WTC11 (cell line): ENCODE measurements around the gene CYP27B1. TPM values are rescaled to one million over a fixed set of nuclear protein-coding genes. Genes with fewer than 3 reads are reported as not detected.

ENCODE experiments used
- ATAC-seq: fragments of 200-7000 bp; cut with Tn5 transposase; 2 replicates; pipeline ENCODE4 v1.10.0; 2021; ENCODE audit warnings: mild to moderate bottlenecking, moderate library complexity
- CTCF ChIA-PET: fragments of 300-600 bp; sonication (Branson Sonifier 250); formaldehyde crosslinking; loops from one replicate; lab custom pipeline; 2021; ENCODE audit warnings: antibody characterized with exemption; lab: Charles Lee
- POLR2A ChIA-PET: fragments of 350-600 bp; sonication (Branson Sonifier 250); formaldehyde crosslinking; loops from one replicate; lab custom pipeline; 2021; ENCODE audit warnings: antibody characterized with exemption; lab: Charles Lee
- DNase-seq: peaks from one replicate; pipeline ENCODE4 v3.0.0; 2021; ENCODE audit warnings: low spot score
- H3K27ac Mint-ChIP-seq: 2 replicates; pipeline ENCODE4 v1.8.0; 2021; ENCODE audit warnings: mixed read lengths
- H3K27me3 Mint-ChIP-seq: 2 replicates; pipeline ENCODE4 v1.8.0; 2021; ENCODE audit warnings: low read depth, mild to moderate bottlenecking, moderate library complexity, mixed read lengths
- H3K36me3 Mint-ChIP-seq: 2 replicates; pipeline ENCODE4 v1.8.0; 2021; ENCODE audit warnings: mixed read lengths
- H3K4me1 Mint-ChIP-seq: 2 replicates; pipeline ENCODE4 v1.8.0; 2022; ENCODE audit warnings: mixed read lengths
- H3K4me3 Mint-ChIP-seq: 2 replicates; pipeline ENCODE4 v1.8.0; 2021; ENCODE audit warnings: mild to moderate bottlenecking, moderate library complexity, mixed read lengths
- H3K9me3 Mint-ChIP-seq: 2 replicates; pipeline ENCODE4 v1.8.0; 2021; ENCODE audit warnings: mixed read lengths
- CBFB ChIP-seq: sonication (generic); formaldehyde crosslinking; IDR thresholded peaks from 2 replicates; pipeline ENCODE4 v1.8.1; 2022; ENCODE audit warnings: mild to moderate bottlenecking, low read depth, missing genetic modification reagents
- CREM ChIP-seq: sonication (generic); formaldehyde crosslinking; IDR thresholded peaks from 2 replicates; pipeline ENCODE4 v1.8.1; 2022; ENCODE audit warnings: mild to moderate bottlenecking, missing genetic modification reagents, moderate library complexity
- E2F5 ChIP-seq: sonication (generic); formaldehyde crosslinking; IDR thresholded peaks from 2 replicates; pipeline ENCODE4 v1.8.1; 2022; ENCODE audit warnings: mild to moderate bottlenecking, moderate library complexity, missing genetic modification reagents
- GRHL2 ChIP-seq: fragments of 250-450 bp; sonication (Bioruptor Pico); IDR thresholded peaks from 2 replicates; pipeline ENCODE4 v1.8.0; 2022; ENCODE audit warnings: mild to moderate bottlenecking, moderate library complexity; ENCODE audit not compliant: insufficient replicate concordance, severe bottlenecking
- GTF2I ChIP-seq: fragments of 250-450 bp; sonication (Bioruptor Pico); conservative IDR thresholded peaks from 2 replicates; pipeline ENCODE4 v1.4.0; 2021; ENCODE audit warnings: mild to moderate bottlenecking
- HMGA2 ChIP-seq: fragments of 250-450 bp; sonication (Bioruptor Pico); IDR thresholded peaks from 2 replicates; pipeline ENCODE4 v1.4.0; 2021; ENCODE audit warnings: mild to moderate bottlenecking, moderate library complexity
- JUN ChIP-seq: sonication (generic); formaldehyde crosslinking; IDR thresholded peaks from 2 replicates; pipeline ENCODE4 v1.8.0; 2023; ENCODE audit warnings: mild to moderate bottlenecking, missing genetic modification reagents
- NR1H2 ChIP-seq: sonication (generic); formaldehyde crosslinking; IDR thresholded peaks from 2 replicates; pipeline ENCODE4 v1.9.0; 2021; ENCODE audit warnings: mild to moderate bottlenecking, moderate library complexity, missing genetic modification reagents
- NR3C1 ChIP-seq: sonication (generic); formaldehyde crosslinking; conservative IDR thresholded peaks from 2 replicates; pipeline ENCODE4 v1.8.1; 2023; ENCODE audit warnings: low read depth, mild to moderate bottlenecking, missing genetic modification reagents
- RELA ChIP-seq: sonication (generic); formaldehyde crosslinking; IDR thresholded peaks from 2 replicates; pipeline ENCODE4 v1.8.1; 2022; ENCODE audit warnings: missing genetic modification reagents, mild to moderate bottlenecking, borderline replicate concordance
- RORB ChIP-seq: fragments of 250-450 bp; sonication (Bioruptor Pico); IDR thresholded peaks from 2 replicates; pipeline ENCODE4 v1.9.0; 2021; ENCODE audit warnings: mild to moderate bottlenecking
- TP53 ChIP-seq: sonication (generic); formaldehyde crosslinking; IDR thresholded peaks from 2 replicates; pipeline ENCODE4 v1.8.1; 2023; ENCODE audit warnings: mild to moderate bottlenecking, missing genetic modification reagents
- ZNF138 ChIP-seq: sonication (generic); formaldehyde crosslinking; conservative IDR thresholded peaks from 2 replicates; pipeline ENCODE4 v1.8.1; 2022; ENCODE audit warnings: mild to moderate bottlenecking, moderate library complexity, missing genetic modification reagents
- ZNF317 ChIP-seq: sonication (generic); formaldehyde crosslinking; IDR thresholded peaks from 2 replicates; pipeline ENCODE4 v1.8.1; 2023; ENCODE audit warnings: low read depth, mild to moderate bottlenecking, moderate library complexity, missing genetic modification reagents, borderline replicate concordance
- ZNF416 ChIP-seq: fragments of 250-450 bp; sonication (Bioruptor Pico); IDR thresholded peaks from 2 replicates; pipeline ENCODE4 v1.9.0; 2021; ENCODE audit warnings: mild to moderate bottlenecking, inconsistent platforms
- ZNF423 ChIP-seq: fragments of 250-450 bp; sonication (Bioruptor Pico); IDR thresholded peaks from 2 replicates; pipeline ENCODE4 v2.1.2; 2022; ENCODE audit warnings: mild to moderate bottlenecking, moderate library complexity
- ZNF671 ChIP-seq: fragments of 250-450 bp; sonication (Bioruptor Pico); IDR thresholded peaks from 2 replicates; pipeline ENCODE4 v1.8.0; 2021; ENCODE audit warnings: mild to moderate bottlenecking
- total RNA-seq: library from RNA; stranded (reverse); gene quantifications from 3 replicates; pipeline ENCODE4 v1.2.3, GENCODE V29; 2021
- TF ChIP-seq, protein P1 (sequence below): sonication (generic); formaldehyde crosslinking; IDR thresholded peaks from 2 replicates; pipeline ENCODE4 v1.8.1; 2023; ENCODE audit warnings: mild to moderate bottlenecking, moderate library complexity, missing genetic modification reagents
- TF ChIP-seq, protein P2 (sequence below): sonication (generic); formaldehyde crosslinking; IDR thresholded peaks from 2 replicates; pipeline ENCODE4 v1.8.0; 2023; ENCODE audit warnings: missing genetic modification reagents, mild to moderate bottlenecking, borderline replicate concordance
- TF ChIP-seq, protein P3 (sequence below): sonication (generic); formaldehyde crosslinking; IDR thresholded peaks from 2 replicates; pipeline ENCODE4 v1.8.1; 2023; ENCODE audit warnings: mild to moderate bottlenecking, missing genetic modification reagents, moderate library complexity
- TF ChIP-seq, protein P4 (sequence below): fragments of 250-450 bp; sonication (Bioruptor Pico); IDR thresholded peaks from 2 replicates; pipeline ENCODE4 v1.9.0; 2021; ENCODE audit warnings: mild to moderate bottlenecking

The CYP27B1 gene
- total RNA-seq, 1 experiment from 2014 or later: 2.1 TPM

DNA sequence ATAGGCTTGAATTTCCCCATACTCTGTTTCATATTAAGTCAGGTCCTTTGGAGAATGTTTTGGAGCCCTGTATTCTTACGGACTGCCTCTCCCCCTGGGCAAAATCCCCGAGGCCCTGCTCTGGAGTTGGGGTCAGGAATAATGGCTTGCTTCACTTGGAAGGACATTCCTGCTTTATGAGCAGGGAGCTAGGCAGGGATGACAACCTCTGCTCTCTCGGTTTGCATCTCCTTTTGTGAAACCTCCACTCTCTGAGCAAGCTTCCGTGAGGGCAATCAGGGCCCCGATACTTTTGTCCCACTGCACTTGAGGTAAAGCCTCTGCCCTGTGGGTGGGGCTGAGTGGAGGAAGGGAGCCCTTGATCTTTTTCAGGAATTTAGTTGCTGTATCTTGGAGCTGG is 53.7 kb downstream of the CYP27B1 start:
- Mint-ChIP-seq H3K27me3 (no peaks in the 10 kb centered on the region), H3K36me3 (peaks cover 5% of the 10 kb centered on the region), H3K9me3 (peaks cover 7% of the 10 kb centered on the region; the same call in 1 of the 2 replicates), H3K4me1 (no peaks in the 10 kb centered on the region), H3K4me3 (no peak overlapping the region), H3K27ac (no peak overlapping the region)
- CTCF ChIA-PET: interaction anchor here (1.9 kb wide), 2 partner anchors 13 to 80 kb away, joined by 5 to 13 read pairs; partner anchors contain the start of gene B4GALNT1
- POLR2A ChIA-PET: no interaction called here
- DNase-seq (no peak), ATAC-seq (no peak)
- no peak for TF ChIP-seq NR1H2 (CRISPR knock-in tag)
- TF ChIP-seq ZNF138 (CRISPR knock-in tag): no peak
- TF ChIP-seq E2F5 (CRISPR knock-in tag): no peak
- TF ChIP-seq GRHL2 (CRISPR knock-in tag): no peak
- no peak for TF ChIP-seq CBFB
- TF ChIP-seq JUN (CRISPR knock-in tag): no peak
- no peak for TF ChIP-seq ZNF317 (CRISPR knock-in tag)

DNA sequence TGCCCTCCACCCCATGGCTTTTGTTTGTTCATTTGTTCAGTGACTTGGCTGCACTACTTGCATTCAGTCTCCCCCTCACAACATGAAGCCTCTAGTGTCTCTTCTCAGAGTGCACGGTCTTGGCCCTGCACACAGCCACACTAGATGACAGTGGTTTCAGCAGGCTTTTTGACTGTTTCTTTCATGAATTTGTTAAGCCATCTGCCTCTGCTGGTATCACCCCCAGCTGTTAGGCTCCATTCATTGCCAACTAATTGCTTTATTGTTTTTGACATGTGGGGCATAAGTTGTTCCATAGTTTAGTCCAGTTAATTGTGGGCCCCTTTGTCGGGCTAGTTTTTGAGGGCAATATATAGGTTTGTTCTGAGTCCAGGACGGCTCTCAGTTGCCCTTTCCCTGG is 54.2 kb downstream of the CYP27B1 start:
- POLR2A ChIA-PET: no interaction called here
- Mint-ChIP-seq H3K27ac (no peak overlapping the region), H3K36me3 (no peaks in the 10 kb centered on the region; the same call in none of the 2 replicates), H3K4me1 (no peaks in the 10 kb centered on the region), H3K4me3 (no peak overlapping the region), H3K27me3 (no peaks in the 10 kb centered on the region), H3K9me3 (peaks cover 7% of the 10 kb centered on the region; the same call in 1 of the 2 replicates)
- no peak for DNase-seq
- ATAC-seq: no peak
- TF ChIP-seq GRHL2 (CRISPR knock-in tag): no peak
- TF ChIP-seq RELA (CRISPR knock-in tag): no peak
- TF ChIP-seq, protein P1, sequence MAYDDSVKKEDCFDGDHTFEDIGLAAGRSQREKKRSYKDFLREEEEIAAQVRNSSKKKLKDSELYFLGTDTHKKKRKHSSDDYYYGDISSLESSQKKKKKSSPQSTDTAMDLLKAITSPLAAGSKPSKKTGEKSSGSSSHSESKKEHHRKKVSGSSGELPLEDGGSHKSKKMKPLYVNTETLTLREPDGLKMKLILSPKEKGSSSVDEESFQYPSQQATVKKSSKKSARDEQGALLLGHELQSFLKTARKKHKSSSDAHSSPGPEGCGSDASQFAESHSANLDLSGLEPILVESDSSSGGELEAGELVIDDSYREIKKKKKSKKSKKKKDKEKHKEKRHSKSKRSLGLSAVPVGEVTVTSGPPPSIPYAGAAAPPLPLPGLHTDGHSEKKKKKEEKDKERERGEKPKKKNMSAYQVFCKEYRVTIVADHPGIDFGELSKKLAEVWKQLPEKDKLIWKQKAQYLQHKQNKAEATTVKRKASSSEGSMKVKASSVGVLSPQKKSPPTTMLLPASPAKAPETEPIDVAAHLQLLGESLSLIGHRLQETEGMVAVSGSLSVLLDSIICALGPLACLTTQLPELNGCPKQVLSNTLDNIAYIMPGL (CRISPR knock-in tag): no peak
- no peak for TF ChIP-seq ZNF671 (CRISPR knock-in tag)
- TF ChIP-seq GTF2I: no peak
- TF ChIP-seq CREM (CRISPR knock-in tag): no peak
- TF ChIP-seq, protein P2, sequence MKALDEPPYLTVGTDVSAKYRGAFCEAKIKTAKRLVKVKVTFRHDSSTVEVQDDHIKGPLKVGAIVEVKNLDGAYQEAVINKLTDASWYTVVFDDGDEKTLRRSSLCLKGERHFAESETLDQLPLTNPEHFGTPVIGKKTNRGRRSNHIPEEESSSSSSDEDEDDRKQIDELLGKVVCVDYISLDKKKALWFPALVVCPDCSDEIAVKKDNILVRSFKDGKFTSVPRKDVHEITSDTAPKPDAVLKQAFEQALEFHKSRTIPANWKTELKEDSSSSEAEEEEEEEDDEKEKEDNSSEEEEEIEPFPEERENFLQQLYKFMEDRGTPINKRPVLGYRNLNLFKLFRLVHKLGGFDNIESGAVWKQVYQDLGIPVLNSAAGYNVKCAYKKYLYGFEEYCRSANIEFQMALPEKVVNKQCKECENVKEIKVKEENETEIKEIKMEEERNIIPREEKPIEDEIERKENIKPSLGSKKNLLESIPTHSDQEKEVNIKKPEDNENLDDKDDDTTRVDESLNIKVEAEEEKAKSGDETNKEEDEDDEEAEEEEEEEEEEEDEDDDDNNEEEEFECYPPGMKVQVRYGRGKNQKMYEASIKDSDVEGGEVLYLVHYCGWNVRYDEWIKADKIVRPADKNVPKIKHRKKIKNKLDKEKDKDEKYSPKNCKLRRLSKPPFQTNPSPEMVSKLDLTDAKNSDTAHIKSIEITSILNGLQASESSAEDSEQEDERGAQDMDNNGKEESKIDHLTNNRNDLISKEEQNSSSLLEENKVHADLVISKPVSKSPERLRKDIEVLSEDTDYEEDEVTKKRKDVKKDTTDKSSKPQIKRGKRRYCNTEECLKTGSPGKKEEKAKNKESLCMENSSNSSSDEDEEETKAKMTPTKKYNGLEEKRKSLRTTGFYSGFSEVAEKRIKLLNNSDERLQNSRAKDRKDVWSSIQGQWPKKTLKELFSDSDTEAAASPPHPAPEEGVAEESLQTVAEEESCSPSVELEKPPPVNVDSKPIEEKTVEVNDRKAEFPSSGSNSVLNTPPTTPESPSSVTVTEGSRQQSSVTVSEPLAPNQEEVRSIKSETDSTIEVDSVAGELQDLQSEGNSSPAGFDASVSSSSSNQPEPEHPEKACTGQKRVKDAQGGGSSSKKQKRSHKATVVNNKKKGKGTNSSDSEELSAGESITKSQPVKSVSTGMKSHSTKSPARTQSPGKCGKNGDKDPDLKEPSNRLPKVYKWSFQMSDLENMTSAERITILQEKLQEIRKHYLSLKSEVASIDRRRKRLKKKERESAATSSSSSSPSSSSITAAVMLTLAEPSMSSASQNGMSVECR (CRISPR knock-in tag): no peak
- TF ChIP-seq, protein P3, sequence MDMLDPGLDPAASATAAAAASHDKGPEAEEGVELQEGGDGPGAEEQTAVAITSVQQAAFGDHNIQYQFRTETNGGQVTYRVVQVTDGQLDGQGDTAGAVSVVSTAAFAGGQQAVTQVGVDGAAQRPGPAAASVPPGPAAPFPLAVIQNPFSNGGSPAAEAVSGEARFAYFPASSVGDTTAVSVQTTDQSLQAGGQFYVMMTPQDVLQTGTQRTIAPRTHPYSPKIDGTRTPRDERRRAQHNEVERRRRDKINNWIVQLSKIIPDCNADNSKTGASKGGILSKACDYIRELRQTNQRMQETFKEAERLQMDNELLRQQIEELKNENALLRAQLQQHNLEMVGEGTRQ (CRISPR knock-in tag): no peak
- TF ChIP-seq TP53 (CRISPR knock-in tag): no peak
- TF ChIP-seq RORB: no peak
- TF ChIP-seq ZNF423 (CRISPR knock-in tag): no peak
- no peak for TF ChIP-seq JUN (CRISPR knock-in tag)
- no peak for TF ChIP-seq NR3C1
- TF ChIP-seq, protein P4, sequence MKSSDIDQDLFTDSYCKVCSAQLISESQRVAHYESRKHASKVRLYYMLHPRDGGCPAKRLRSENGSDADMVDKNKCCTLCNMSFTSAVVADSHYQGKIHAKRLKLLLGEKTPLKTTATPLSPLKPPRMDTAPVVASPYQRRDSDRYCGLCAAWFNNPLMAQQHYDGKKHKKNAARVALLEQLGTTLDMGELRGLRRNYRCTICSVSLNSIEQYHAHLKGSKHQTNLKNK (CRISPR knock-in tag): no peak
- TF ChIP-seq ZNF416: no peak
- no peak for TF ChIP-seq HMGA2 (CRISPR knock-in tag)
- CTCF ChIA-PET: interaction anchor here (1.9 kb wide), 2 partner anchors 13 to 80 kb away, joined by 5 to 13 read pairs; partner anchors contain the start of gene B4GALNT1
